ENCODE measurements around the gene EBF3.

Gene EBF3

DNA sequence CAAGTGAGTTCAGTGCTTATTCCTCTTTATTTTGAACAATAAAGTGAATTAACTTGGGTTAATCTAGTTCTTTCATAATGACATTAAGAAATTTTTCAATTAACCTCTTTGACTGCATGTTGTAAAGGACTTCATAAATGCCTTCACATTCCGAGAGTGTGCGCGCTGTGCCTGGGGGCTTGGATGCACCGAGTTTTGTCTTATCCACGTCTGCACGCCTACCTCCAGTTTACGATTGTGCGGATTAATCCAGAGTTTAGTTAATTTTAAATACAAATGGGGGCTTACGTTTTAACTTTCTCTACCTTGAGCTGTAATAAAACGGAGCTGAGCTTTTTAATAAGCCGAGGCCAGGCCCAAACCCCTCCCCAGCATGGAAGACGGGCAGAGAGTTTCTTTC, 120.4 kb downstream of the EBF3 start:
- H3K27me3 ChIP-seq (ENCODE audit: insufficient read depth, low read length) = no peaks in the 10 kb centered on the region

DNA sequence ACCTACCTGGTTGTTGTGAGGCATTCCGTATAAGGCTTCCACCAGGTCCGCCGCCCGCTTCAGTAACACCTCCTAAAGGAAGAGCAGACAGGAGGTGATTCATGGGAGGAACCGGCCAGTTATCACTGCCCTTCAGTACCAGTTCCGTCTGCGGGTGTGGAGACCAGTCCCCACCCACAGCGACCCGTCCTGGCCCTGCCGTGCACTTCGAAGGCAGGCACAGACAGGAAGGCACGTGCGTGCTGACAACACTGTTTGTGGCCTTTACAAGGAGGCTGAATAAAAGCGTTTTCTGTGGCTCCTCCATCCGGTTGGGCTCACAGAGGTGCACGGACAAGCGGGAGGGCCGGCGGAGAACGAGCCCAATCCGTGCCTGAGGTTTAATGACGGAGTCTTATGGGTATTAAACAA, 120.9 kb downstream of the EBF3 start:
- H3K27me3 ChIP-seq (ENCODE audit: insufficient read depth, low read length) = no peaks in the 10 kb centered on the region
- H3K9ac ChIP-seq (ENCODE audit: low read depth, low read length) = no peak overlapping the region
- H3K27ac ChIP-seq (ENCODE audit: low read length) = no peak overlapping the region
- peaks cover 9% of the 10 kb centered on the region; the same call in 1 of the 2 replicates for H3K4me1 ChIP-seq (ENCODE audit: insufficient read depth, low read length)
- H3K4me3 ChIP-seq (ENCODE audit: low read length) = no peak overlapping the region
- H3K36me3 ChIP-seq (ENCODE audit: insufficient read depth, low read depth, low read length) = no peaks in the 10 kb centered on the region
- H3K9me3 ChIP-seq (ENCODE audit: insufficient read depth, low read depth, low read length) = no peaks in the 10 kb centered on the region

More for the DNA sequence above, 120.4 kb downstream of the EBF3 start:
- no peaks in the 10 kb centered on the region for H3K9me3 ChIP-seq (ENCODE audit: insufficient read depth, low read depth, low read length)
- no peak overlapping the region for H3K9ac ChIP-seq (ENCODE audit: low read depth, low read length)
- H3K36me3 ChIP-seq (ENCODE audit: insufficient read depth, low read depth, low read length) = no peaks in the 10 kb centered on the region
- no peak overlapping the region for H3K4me3 ChIP-seq (ENCODE audit: low read length)
- no peak overlapping the region for H3K27ac ChIP-seq (ENCODE audit: low read length)
- H3K4me1 ChIP-seq (ENCODE audit: insufficient read depth, low read length) = peaks cover 9% of the 10 kb centered on the region; the same call in 1 of the 2 replicates

DNA sequence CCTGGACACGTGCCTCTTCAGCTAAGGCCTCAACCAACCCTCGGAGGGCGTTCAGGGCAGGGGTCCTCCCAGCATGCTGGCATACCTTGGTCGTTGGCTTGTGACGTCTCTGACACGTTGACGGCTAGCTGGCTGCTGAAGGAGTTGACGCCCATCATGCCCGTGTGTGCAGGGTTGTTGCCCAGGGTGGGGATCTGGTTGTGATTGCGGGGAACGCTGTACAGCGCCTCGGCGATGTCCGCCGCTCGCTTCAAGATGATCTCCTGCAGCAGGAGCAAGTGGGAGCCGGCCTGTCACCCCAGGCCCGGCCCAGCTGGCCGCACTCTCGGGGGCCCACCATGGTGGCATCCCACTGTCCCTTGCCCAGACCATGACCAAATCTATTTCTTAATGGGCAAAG, 122.0 kb downstream of the EBF3 start:
- Histone ChIP-seq H3K9ac (ENCODE audit: low read depth, low read length) (no peak overlapping the region), H3K27ac (ENCODE audit: low read length) (no peak overlapping the region), H3K9me3 (ENCODE audit: insufficient read depth, low read depth, low read length) (no peaks in the 10 kb centered on the region), H3K36me3 (ENCODE audit: insufficient read depth, low read depth, low read length) (no peaks in the 10 kb centered on the region), H3K4me3 (ENCODE audit: low read length) (no peak overlapping the region), H3K4me1 (ENCODE audit: insufficient read depth, low read length) (peaks cover 5% of the 10 kb centered on the region; the same call in 1 of the 2 replicates), H3K27me3 (ENCODE audit: insufficient read depth, low read length) (no peaks in the 10 kb centered on the region)

DNA sequence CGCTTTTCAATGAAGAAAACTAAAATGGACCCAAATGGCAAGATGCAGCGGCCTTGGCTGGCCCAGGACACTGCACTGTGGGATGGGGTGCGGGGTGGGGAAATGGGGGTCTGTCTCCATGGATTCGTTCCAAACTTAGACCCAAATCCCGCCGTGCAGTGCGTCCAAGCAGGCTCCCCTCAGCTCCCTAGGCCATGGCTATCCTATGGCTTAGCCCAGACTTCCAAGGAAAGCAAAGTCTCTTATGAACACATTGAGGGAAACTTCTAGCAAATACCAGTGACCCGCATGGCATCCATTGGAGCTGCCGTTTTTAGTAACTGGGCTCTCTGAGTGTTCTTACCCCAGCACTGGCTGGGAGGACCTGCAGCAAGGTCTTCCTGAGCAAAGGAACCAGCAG, 122.5 kb downstream of the EBF3 start:
- H3K4me3 ChIP-seq (ENCODE audit: low read length) = no peak overlapping the region
- peaks cover 5% of the 10 kb centered on the region; the same call in 1 of the 2 replicates for H3K4me1 ChIP-seq (ENCODE audit: insufficient read depth, low read length)
- no peak overlapping the region for H3K27ac ChIP-seq (ENCODE audit: low read length)
- H3K9ac ChIP-seq (ENCODE audit: low read depth, low read length) = no peak overlapping the region
- no peaks in the 10 kb centered on the region for H3K9me3 ChIP-seq (ENCODE audit: insufficient read depth, low read depth, low read length)
- no peaks in the 10 kb centered on the region for H3K36me3 ChIP-seq (ENCODE audit: insufficient read depth, low read depth, low read length)
- H3K27me3 ChIP-seq (ENCODE audit: insufficient read depth, low read length) = no peaks in the 10 kb centered on the region

DNA sequence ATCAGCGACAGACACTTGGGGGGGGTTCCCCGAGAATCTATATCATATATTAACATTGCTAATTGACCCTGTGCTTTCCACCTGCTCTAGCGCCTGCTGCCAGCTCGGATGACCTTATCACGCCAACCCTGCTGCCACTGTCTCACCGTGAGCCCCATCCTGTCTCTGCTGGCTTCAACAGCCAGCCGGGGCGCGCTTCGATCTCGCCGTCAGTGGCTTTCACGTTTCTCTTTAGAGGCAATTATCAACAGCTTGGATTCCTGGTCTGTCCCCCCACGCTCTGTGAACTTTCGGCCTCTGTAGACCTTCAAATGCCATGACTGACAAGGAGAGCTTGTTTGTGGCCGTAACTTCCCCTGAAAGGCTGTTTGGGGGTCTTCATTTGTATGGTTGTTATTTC, 123.0 kb downstream of the EBF3 start:
- Histone ChIP-seq H3K4me1 (ENCODE audit: insufficient read depth, low read length) (peaks cover 5% of the 10 kb centered on the region; the same call in 1 of the 2 replicates), H3K9ac (ENCODE audit: low read depth, low read length) (no peak overlapping the region), H3K9me3 (ENCODE audit: insufficient read depth, low read depth, low read length) (no peaks in the 10 kb centered on the region), H3K4me3 (ENCODE audit: low read length) (no peak overlapping the region), H3K36me3 (ENCODE audit: insufficient read depth, low read depth, low read length) (no peaks in the 10 kb centered on the region), H3K27ac (ENCODE audit: low read length) (no peak overlapping the region), H3K27me3 (ENCODE audit: insufficient read depth, low read length) (no peaks in the 10 kb centered on the region)

DNA sequence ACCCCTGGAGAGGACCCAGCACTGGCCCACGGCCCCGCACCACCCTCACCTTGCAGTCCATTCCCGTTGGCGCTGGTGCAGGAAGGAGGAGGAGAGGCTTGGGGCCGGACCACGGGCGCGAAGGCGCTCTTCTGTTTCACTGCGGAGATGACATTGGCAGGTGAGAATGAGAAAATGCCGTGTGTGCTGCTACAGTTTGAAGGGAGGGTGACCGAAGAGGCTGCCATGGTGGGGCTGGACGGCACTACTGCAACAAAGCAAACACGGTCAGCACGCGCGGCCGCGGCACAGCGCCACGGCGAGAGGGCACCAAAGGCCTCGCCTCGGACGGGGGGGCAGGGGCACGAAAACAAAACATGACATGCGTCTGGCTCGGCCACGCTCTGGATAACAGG, 123.9 kb downstream of the EBF3 start:
- Histone ChIP-seq H3K9me3 (ENCODE audit: insufficient read depth, low read depth, low read length) (no peaks in the 10 kb centered on the region), H3K27me3 (ENCODE audit: insufficient read depth, low read length) (no peaks in the 10 kb centered on the region), H3K4me3 (ENCODE audit: low read length) (no peak overlapping the region), H3K9ac (ENCODE audit: low read depth, low read length) (no peak overlapping the region), H3K4me1 (ENCODE audit: insufficient read depth, low read length) (peaks cover 3% of the 10 kb centered on the region; the same call in 1 of the 2 replicates), H3K27ac (ENCODE audit: low read length) (no peak overlapping the region), H3K36me3 (ENCODE audit: insufficient read depth, low read depth, low read length) (no peaks in the 10 kb centered on the region)

DNA sequence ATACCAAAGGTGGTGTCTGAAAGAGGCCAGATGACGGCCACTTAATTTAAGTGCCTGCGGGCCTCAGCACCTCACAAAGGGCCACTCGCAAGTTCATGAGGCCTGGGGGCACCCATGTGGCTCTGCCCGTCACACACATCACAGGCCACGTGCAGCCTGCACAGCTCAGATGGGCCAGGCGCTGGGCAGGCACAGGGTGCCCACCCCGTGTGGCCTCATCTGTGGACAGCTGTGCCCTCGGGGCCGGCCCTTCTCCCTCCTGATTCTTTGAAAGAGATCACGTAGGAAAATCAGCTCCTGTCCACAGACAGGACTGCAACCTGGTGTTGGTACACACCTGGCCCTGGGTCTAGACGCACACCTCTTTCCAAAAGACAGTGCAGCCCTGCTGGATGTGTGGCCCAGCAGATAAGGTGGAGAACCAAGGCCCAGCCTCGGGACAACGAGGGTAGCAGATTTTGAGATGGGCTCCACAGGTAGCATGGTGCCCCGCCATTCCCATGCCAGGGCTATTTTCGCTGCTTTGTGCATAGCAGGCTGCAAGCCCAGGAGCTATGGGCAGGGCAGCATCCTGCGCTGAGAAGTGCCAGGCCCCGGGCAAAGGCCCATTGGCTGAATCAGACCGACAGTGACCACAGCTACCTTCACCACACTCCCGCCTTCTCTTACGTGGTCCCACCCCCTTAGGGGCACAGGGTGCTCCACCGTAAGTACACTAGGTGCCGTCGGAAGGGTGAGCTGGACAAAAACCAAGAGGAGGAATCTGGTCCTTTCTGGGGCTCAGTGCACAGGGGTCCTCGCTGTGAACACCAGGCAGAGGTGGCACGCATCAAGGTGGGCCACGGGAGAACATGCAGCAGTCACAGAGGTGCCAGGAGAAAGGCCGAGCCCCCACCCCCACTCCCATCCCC, 124.5 kb downstream of the EBF3 start:
- H3K4me1 ChIP-seq (ENCODE audit: insufficient read depth, low read length) = no peaks in the 10 kb centered on the region
- no peaks in the 10 kb centered on the region for H3K36me3 ChIP-seq (ENCODE audit: insufficient read depth, low read depth, low read length)
- H3K9ac ChIP-seq (ENCODE audit: low read depth, low read length) = no peak overlapping the region
- no peaks in the 10 kb centered on the region for H3K9me3 ChIP-seq (ENCODE audit: insufficient read depth, low read depth, low read length)
- no peak overlapping the region for H3K27ac ChIP-seq (ENCODE audit: low read length)
- H3K27me3 ChIP-seq (ENCODE audit: insufficient read depth, low read length) = no peaks in the 10 kb centered on the region
- no peak overlapping the region for H3K4me3 ChIP-seq (ENCODE audit: low read length)

DNA sequence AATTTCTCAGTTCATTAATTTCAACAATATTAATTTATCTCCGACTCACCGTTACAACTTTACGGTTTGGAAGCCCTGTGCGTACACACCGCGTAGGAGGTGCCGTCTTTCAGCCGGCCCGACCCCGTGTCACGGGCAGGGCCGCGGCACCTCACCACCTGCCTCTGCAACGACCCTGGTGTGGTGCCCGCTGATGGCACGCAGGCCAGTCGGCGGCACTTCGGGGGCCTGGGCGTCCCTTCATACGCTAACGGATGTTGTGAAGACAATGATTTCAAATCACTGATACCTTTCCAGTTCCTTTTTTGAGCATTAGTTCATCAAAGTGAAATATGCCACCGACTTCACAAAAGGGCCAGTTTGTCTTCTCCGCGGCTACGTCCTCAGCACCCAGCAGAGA, 125.3 kb downstream of the EBF3 start:
- no peaks in the 10 kb centered on the region for H3K36me3 ChIP-seq (ENCODE audit: insufficient read depth, low read depth, low read length)
- H3K9ac ChIP-seq (ENCODE audit: low read depth, low read length) = no peak overlapping the region
- no peaks in the 10 kb centered on the region for H3K9me3 ChIP-seq (ENCODE audit: insufficient read depth, low read depth, low read length)
- H3K4me1 ChIP-seq (ENCODE audit: insufficient read depth, low read length) = no peaks in the 10 kb centered on the region
- no peak overlapping the region for H3K4me3 ChIP-seq (ENCODE audit: low read length)
- H3K27ac ChIP-seq (ENCODE audit: low read length) = no peak overlapping the region
- H3K27me3 ChIP-seq (ENCODE audit: insufficient read depth, low read length) = no peaks in the 10 kb centered on the region

DNA sequence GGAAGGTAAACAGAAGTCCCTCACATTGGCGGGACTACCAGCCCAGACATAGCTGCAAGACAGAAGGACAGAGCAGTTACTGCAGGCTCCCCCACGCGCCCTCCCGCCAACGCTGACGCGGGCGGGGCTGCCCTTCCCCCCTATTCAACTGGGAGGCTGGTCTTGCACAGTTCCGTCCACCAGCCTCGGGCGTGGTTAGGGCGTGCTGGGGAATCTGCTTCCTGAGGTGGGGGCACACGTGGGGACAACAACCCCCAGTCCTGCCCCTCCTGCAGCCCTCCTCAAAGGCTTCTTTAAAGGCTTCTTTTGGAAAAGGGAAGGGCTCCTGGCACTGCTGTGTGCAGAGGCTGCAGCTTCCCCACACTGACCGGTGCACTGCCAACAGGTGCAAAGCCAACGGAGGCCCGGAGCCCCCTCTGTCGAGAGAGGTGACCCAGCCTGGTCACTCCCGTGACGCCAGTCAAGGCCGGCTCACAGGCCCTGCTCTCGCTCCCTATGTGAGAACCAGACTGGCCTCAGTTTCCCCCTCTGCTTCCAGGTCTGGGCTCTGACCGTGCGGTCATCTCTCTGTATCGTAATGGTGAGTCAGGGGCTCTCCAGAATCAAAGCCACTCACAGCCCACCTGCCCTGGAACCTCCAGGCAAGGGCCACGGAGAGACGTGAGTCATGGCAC, 126.0 kb downstream of the EBF3 start:
- H3K36me3 ChIP-seq (ENCODE audit: insufficient read depth, low read depth, low read length) = no peaks in the 10 kb centered on the region
- H3K9ac ChIP-seq (ENCODE audit: low read depth, low read length) = no peak overlapping the region
- H3K27me3 ChIP-seq (ENCODE audit: insufficient read depth, low read length) = no peaks in the 10 kb centered on the region
- no peak overlapping the region for H3K27ac ChIP-seq (ENCODE audit: low read length)
- no peak overlapping the region for H3K4me3 ChIP-seq (ENCODE audit: low read length)
- no peaks in the 10 kb centered on the region for H3K4me1 ChIP-seq (ENCODE audit: insufficient read depth, low read length)
- no peaks in the 10 kb centered on the region for H3K9me3 ChIP-seq (ENCODE audit: insufficient read depth, low read depth, low read length)

DNA sequence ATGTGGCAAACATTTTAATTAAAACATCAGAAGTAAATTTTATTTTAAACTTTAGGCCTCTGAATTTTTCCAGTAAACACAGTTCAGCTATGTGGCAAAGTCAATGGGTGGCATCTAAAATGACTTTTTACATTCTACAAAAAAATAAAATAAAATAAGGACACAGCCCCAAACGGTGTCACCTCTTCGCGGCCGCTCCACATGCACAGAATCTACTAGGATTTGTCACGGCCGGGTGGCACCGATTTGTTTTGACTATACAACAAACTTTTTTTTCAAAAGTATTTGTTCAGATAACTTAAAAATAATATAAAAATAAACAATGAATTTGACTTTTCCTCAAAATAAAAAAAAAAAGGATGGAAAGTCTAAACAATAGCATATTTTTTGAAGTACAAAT, 127.8 kb downstream of the EBF3 start:
- Histone ChIP-seq H3K4me1 (ENCODE audit: insufficient read depth, low read length) (no peaks in the 10 kb centered on the region), H3K9me3 (ENCODE audit: insufficient read depth, low read depth, low read length) (no peaks in the 10 kb centered on the region), H3K27me3 (ENCODE audit: insufficient read depth, low read length) (no peaks in the 10 kb centered on the region), H3K4me3 (ENCODE audit: low read length) (no peak overlapping the region), H3K27ac (ENCODE audit: low read length) (no peak overlapping the region), H3K36me3 (ENCODE audit: insufficient read depth, low read depth, low read length) (no peaks in the 10 kb centered on the region), H3K9ac (ENCODE audit: low read depth, low read length) (no peak overlapping the region)

DNA sequence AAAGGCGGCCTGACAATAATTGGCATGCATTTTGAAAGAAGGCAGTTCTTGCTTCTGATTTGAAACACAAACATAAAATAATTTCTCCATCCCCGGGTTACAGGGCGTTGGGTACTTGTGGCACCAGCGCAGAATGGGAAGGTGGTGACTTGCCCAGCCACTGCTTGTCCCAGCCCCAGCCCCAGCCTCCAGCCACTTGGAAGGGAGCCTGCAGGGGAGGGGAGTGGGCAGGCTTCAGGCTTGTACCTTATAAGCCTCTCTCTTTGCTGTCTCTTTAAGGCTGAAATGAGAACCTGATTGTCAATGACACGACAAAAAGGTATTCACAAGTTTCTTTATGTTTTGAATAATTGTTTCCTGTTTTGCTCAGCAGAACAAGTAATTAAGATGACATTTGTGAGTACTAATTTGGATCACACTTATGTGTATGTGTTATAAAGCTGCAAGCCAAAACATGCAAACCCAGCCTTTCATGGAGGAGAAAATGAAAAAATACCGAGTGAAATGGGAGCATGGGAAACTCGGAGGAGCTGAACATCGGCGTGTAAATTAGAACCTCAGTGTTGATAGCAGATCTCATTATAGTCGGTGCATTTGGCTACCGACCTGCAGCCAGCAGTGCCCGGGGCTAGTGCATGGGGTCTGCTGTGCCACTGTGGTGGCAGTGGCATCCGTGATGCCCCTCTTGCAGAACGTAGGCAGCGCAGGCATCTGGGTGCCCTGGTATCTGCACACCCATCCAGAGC, 129.9 kb downstream of the EBF3 start:
- H3K27me3 ChIP-seq (ENCODE audit: insufficient read depth, low read length) = no peaks in the 10 kb centered on the region
- no peaks in the 10 kb centered on the region for H3K36me3 ChIP-seq (ENCODE audit: insufficient read depth, low read depth, low read length)
- no peak overlapping the region for H3K4me3 ChIP-seq (ENCODE audit: low read length)
- no peaks in the 10 kb centered on the region for H3K9me3 ChIP-seq (ENCODE audit: insufficient read depth, low read depth, low read length)
- H3K4me1 ChIP-seq (ENCODE audit: insufficient read depth, low read length) = no peaks in the 10 kb centered on the region
- no peak overlapping the region for H3K9ac ChIP-seq (ENCODE audit: low read depth, low read length)
- no peak overlapping the region for H3K27ac ChIP-seq (ENCODE audit: low read length)
